Upper lobe of right lung (tissue), 1 donor: ENCODE data around the gene PLPPR4. TPM values are rescaled to one million over a fixed set of nuclear protein-coding genes. Genes with fewer than 3 reads are reported as not detected.
A peak's percentile ranks its signal among the peaks of the same experiment; 100 is the strongest.
"Not testable (repeated sequence)": the region's sequence is repeated elsewhere in the genome, so short reads cannot be mapped to it uniquely, and the experiment has no call there.

Experiments
- ATAC-seq: fragments of 200-7000 bp; cut with Tn5 transposase; one replicate; pipeline ENCODE4 v1.9.1; 2020; ENCODE audit warnings: mild to moderate bottlenecking, moderate library complexity
- DNase-seq: peaks from one replicate; pipeline ENCODE4 v3.0.0-alpha.2; 2020
- H3K27ac ChIP-seq: fragments of 200-600 bp; one replicate; pipeline ENCODE4 v1.8.0; 2022
- H3K27me3 ChIP-seq: fragments of 200-600 bp; one replicate; pipeline ENCODE4 v1.8.0; 2022; ENCODE audit warnings: mild to moderate bottlenecking
- H3K36me3 ChIP-seq: fragments of 200-600 bp; one replicate; pipeline ENCODE4 v1.8.0; 2022
- H3K4me1 ChIP-seq: fragments of 200-600 bp; one replicate; pipeline ENCODE4 v1.8.0; 2022
- H3K4me3 ChIP-seq: fragments of 200-600 bp; one replicate; pipeline ENCODE4 v1.8.0; 2022; ENCODE audit warnings: mild to moderate bottlenecking
- H3K9me3 ChIP-seq: fragments of 200-600 bp; one replicate; pipeline ENCODE4 v1.8.0; 2022
- intact Hi-C: fragments of 100-400 bp; cut with DNase I; formaldehyde crosslinking; loops from one replicate; pipeline ENCODE4 v1.11.0; 2022
- total RNA-seq: library from RNA; stranded (reverse); fragmentation: NEBNext Ultra II Directional; extraction: Animal tissue kit (Norgen Biotek cat#: 25700); gene quantifications from one replicate; pipeline ENCODE4 v1.2.1, GENCODE V29; 2021
- TF ChIP-seq, protein P1 (sequence below): fragments of 200-600 bp; IDR thresholded peaks from one replicate; pipeline ENCODE4 v1.8.0; 2022; ENCODE audit warnings: antibody characterized with exemption
- donor health status: DM: no; HTN: yes; CAD: no; lungs with severe emphysema.

PLPPR4 gene
- total RNA-seq, 1 donor from 2014 or later, result 3.0 TPM

DNA sequence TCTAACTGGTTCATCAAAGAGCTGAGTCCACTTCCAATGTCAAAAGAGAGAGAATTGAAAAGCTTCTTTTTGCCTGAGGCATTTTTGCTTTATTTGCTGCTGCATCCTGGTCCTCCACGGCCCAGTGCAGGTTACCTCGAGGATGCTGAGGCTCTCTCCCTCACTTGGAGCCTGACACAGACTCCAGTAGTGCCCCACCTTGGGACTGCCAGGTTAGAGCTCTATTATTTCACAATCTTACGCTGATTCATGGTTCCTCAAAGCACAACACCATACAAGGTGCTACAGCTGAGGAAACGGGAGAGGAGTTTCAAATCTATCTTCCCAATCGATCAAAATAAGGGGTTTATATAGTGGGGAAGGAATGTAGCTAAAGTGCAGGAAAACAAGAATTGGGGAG, 13.6 kb upstream of the PLPPR4 start:
- TF ChIP-seq, protein P1, sequence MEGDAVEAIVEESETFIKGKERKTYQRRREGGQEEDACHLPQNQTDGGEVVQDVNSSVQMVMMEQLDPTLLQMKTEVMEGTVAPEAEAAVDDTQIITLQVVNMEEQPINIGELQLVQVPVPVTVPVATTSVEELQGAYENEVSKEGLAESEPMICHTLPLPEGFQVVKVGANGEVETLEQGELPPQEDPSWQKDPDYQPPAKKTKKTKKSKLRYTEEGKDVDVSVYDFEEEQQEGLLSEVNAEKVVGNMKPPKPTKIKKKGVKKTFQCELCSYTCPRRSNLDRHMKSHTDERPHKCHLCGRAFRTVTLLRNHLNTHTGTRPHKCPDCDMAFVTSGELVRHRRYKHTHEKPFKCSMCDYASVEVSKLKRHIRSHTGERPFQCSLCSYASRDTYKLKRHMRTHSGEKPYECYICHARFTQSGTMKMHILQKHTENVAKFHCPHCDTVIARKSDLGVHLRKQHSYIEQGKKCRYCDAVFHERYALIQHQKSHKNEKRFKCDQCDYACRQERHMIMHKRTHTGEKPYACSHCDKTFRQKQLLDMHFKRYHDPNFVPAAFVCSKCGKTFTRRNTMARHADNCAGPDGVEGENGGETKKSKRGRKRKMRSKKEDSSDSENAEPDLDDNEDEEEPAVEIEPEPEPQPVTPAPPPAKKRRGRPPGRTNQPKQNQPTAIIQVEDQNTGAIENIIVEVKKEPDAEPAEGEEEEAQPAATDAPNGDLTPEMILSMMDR, result no peak
- H3K27ac ChIP-seq, result no peak overlapping the region
- no peak for DNase-seq
- no peaks in the 10 kb centered on the region for H3K36me3 ChIP-seq
- no peaks in the 10 kb centered on the region for H3K27me3 ChIP-seq
- intact Hi-C loops, result no loop called here
- H3K9me3 ChIP-seq, result no peaks in the 10 kb centered on the region
- H3K4me3 ChIP-seq, result no peak overlapping the region
- ATAC-seq, result no peak
- H3K4me1 ChIP-seq, result no peaks in the 10 kb centered on the region

DNA sequence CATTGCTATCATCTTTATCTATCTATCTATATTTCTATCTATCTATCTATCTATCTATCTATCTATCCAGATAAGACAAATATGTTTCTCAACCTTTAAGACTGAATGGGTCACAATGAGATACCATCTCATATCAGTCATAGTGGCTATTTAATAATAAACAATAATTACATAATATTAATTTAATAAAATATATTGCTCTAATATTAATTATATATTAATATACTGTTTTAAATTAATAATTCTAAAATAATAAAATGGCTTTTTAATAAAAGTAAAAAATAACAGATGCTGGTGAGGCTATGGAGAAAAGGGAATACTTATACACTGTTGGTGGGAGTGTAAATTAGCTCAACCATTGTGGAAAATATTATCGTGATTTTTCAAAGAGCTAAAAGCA, 13.0 kb upstream of the PLPPR4 start:
- no peaks in the 10 kb centered on the region for H3K9me3 ChIP-seq
- no peak for DNase-seq
- no peak for ATAC-seq
- intact Hi-C loops, result no loop called here
- no peak overlapping the region for H3K27ac ChIP-seq
- no peaks in the 10 kb centered on the region for H3K36me3 ChIP-seq
- H3K4me1 ChIP-seq, result no peaks in the 10 kb centered on the region
- no peaks in the 10 kb centered on the region for H3K27me3 ChIP-seq
- H3K4me3 ChIP-seq, result no peak overlapping the region
- TF ChIP-seq, protein P1, result no peak

DNA sequence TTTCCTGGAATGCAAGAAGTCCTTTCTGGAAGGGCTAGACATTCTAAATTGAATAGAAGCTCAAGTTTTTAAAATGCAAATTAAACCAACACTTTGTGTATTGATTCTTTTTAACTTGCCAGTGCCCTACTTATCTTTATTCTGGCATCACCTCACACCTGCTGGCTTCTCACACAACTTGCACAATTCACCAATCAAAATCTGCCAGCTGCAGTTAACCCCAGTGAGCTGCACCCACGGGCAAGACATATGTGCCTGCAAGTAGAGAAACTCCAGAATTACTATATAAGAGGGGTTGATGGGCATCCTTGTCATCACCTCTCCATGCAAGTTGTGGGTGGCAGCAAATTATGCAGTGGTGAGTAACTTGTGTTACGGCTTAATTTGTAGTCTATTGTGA, 11.7 kb upstream of the PLPPR4 start:
- TF ChIP-seq, protein P1, result no peak
- no peaks in the 10 kb centered on the region for H3K36me3 ChIP-seq
- ATAC-seq (no peak), DNase-seq (no peak)
- no peaks in the 10 kb centered on the region for H3K4me1 ChIP-seq
- no peak overlapping the region for H3K4me3 ChIP-seq
- H3K9me3 ChIP-seq, result no peaks in the 10 kb centered on the region
- H3K27me3 ChIP-seq, result no peaks in the 10 kb centered on the region
- H3K27ac ChIP-seq, result no peak overlapping the region
- intact Hi-C loops, result no loop called here

DNA sequence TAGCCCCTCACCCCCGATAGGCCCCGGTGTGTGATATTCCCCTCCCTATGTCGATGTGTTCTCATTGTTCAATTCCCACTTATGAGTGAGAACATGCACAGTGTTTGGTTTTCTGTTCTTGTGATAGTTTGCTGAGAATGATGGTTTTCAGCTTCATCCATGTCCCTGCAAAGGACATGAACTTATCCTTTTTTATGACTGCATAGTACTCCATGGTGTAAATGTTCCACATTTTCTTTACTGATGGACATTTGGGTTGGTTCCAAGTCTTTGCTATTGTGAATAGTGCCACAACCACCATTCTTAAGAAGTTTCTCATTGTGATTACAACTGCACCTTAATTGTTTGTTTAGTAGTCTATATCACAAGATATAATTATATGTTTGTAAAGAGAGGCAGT, 3.9 kb upstream of the PLPPR4 start:
- ATAC-seq, H3K27me3 ChIP-seq, intact Hi-C loops, H3K36me3 ChIP-seq, H3K4me3 ChIP-seq, H3K27ac ChIP-seq, H3K4me1 ChIP-seq, DNase-seq, H3K9me3 ChIP-seq: not testable (repeated sequence)

DNA sequence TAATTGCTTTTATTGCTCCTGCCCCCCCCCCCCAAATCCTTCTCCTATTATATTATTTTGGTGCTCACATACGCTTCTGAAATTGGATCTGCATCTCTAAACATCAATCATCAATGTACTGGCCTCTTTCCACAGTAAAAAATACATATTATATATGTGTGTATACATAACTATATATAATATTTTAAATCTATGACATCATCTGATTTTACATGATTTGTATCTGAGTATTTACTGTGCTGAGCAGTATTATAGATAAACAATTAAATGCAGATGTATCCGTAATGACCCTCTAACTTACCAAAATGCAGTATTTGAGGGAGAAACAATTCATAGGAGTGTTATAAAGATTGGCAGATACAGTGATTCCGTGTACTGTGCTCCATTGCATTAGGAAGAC, 832 bp downstream of the PLPPR4 start:
- intact Hi-C loops, result no loop called here

DNA sequence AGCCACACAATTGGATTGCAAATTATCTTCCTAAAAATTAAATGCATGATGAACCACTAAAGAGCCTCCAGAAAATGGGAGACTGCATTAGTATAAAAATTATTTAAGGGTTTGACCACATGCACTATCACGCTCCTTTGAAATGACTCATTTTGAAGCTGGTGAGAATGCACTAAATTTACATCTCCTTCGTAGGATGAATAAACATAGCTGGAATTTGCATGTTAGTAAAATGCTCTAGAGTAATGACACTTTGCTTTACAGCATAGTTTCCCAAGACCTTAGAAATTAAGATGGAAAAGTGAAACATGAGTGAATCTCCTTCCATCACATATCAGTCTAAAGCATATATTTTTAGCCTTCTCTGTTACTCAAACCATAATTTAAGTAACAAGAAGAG, 2.4 kb downstream of the PLPPR4 start:
- intact Hi-C loops, result no loop called here
- no peak for ATAC-seq
- no peaks in the 10 kb centered on the region for H3K9me3 ChIP-seq
- no peaks in the 10 kb centered on the region for H3K36me3 ChIP-seq
- H3K27me3 ChIP-seq, result peaks cover 7% of the 10 kb centered on the region
- H3K4me3 ChIP-seq, result no peak overlapping the region
- H3K4me1 ChIP-seq, result peaks cover 4% of the 10 kb centered on the region
- TF ChIP-seq, protein P1, result no peak
- H3K27ac ChIP-seq, result no peak overlapping the region
- DNase-seq, result no peak

More for the DNA sequence above, 832 bp downstream of the PLPPR4 start:
- TF ChIP-seq, protein P1, result no peak
- DNase-seq (no peak), ATAC-seq (no peak)
- peaks cover 4% of the 10 kb centered on the region for H3K4me1 ChIP-seq
- H3K9me3 ChIP-seq, result no peaks in the 10 kb centered on the region
- peak overlapping the region; percentile 48 for H3K4me3 ChIP-seq
- peaks cover 7% of the 10 kb centered on the region for H3K27me3 ChIP-seq
- no peak overlapping the region for H3K27ac ChIP-seq
- no peaks in the 10 kb centered on the region for H3K36me3 ChIP-seq
